ENCODE results near the gene NTMT1.
A peak's percentile ranks its signal among the peaks of the same experiment; 100 is the strongest.

NTMT1 gene

DNA sequence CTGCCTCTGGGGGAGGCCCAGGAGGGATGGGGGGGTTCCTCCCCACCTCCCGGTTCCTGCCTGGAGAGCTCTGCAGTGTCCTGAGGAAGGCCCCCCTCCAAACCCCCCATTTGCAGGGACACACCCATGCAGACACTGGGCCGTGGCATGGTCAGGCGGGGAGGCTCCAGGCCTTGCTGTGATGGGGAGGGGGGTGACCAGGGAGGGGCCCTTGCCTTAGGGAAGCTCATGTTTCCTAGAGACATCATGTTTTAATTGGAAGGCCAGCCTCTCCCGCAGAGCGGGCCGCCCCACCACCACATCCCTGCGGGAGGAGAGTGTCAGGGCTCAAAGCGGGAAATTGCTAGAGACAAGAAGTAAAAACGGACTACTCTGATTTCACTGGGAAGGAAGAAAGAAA is 51.5 kb downstream of the NTMT1 start:
- DNase-seq (no peak), ATAC-seq (replicated peaks) (no peak)
- Mint-ChIP-seq H3K9me3 (no peaks in the 10 kb centered on the region), H3K27me3 (peaks cover 61 to 84% of the 10 kb centered on the region in 2 donors), H3K4me1 (ENCODE audit: low read depth in 2 of 2) (no peaks in the 10 kb centered on the region), H3K36me3 (ENCODE audit: insufficient read depth) (no peaks in the 10 kb centered on the region), H3K4me3 (no peak overlapping the region), H3K27ac (no peak overlapping the region)

DNA sequence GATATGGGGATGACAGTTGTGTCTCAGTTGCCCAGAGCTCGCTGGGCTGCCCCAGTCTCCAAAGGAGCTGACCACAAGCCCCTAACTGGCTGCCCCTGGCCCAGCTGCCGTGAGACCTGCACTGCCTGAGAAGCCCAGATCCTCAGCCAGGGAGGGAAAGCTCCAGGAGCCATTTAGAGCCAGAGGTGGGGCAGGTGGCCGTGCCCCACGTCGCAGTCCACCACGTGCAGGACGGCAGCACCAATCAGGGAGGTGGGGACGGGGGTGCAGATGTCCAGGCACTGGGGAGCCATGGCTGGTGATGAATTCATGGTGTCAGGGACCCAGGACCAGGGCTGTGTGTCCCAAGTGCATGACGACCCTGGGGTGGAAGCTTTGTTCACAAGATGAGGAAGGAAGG is 52.9 kb downstream of the NTMT1 start:
- Mint-ChIP-seq H3K36me3 (ENCODE audit: insufficient read depth) (no peaks in the 10 kb centered on the region), H3K27ac (no peak overlapping the region), H3K4me3 (no peak overlapping the region), H3K4me1 (ENCODE audit: low read depth in 2 of 2) (no peaks in the 10 kb centered on the region), H3K27me3 (peaks cover 65 to 86% of the 10 kb centered on the region in 2 donors), H3K9me3 (no peaks in the 10 kb centered on the region)
- no peak for ATAC-seq (replicated peaks)
- no peak for DNase-seq

DNA sequence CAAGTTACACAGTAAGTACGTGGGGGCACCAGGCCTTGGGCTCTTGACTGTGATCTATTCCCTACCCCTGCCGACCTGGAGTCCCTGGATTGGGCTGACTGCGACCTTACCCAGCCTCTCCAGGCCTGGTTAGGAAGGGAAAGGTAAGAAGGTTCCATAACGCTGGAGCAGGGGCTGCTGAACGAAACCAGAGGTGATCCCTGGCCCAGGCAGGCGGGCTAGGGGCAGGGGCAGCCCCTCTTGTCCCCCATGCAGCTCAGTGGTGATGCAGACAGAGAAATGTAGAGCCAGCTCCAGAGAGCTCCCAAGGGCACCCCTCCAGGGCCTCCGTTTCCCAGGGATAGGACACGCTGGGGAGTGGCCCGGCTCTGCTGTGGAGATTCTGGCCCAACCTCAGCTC is 53.6 kb downstream of the NTMT1 start:
- Mint-ChIP-seq H3K36me3 (ENCODE audit: insufficient read depth) (no peaks in the 10 kb centered on the region), H3K4me1 (ENCODE audit: low read depth in 2 of 2) (no peaks in the 10 kb centered on the region), H3K9me3 (no peaks in the 10 kb centered on the region), H3K27ac (no peak overlapping the region), H3K27me3 (peaks cover 65 to 84% of the 10 kb centered on the region in 2 donors), H3K4me3 (no peak overlapping the region)
- no peak for DNase-seq
- no peak for ATAC-seq (replicated peaks)

DNA sequence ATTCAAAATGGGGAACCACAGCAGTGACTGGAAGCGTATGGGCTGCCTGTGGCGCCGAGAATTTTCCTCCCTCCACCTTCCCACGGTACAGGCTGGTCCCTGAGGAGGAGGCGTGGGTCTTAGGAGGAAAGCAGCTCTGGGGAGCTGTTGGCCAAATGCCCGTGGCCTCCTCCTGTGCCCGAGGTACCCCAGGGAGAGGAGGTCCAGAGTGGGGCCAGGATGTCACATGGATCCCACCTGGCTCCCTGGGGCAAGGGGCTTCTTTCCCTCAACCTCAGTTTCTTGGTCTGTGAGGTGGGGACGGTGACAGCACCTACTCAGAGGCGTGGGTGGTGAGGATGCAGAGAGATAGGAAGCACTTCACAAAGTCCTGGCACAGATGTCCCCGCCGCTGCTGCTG is 56.0 kb downstream of the NTMT1 start:
- ATAC-seq (replicated peaks) (no peak), DNase-seq (no peak)
- Mint-ChIP-seq H3K4me3 (no peak overlapping the region), H3K4me1 (ENCODE audit: low read depth in 2 of 2) (no peaks in the 10 kb centered on the region), H3K27me3 (peaks cover 51 to 68% of the 10 kb centered on the region in 2 donors), H3K9me3 (no peaks in the 10 kb centered on the region), H3K27ac (no peak overlapping the region), H3K36me3 (ENCODE audit: insufficient read depth) (no peaks in the 10 kb centered on the region)

DNA sequence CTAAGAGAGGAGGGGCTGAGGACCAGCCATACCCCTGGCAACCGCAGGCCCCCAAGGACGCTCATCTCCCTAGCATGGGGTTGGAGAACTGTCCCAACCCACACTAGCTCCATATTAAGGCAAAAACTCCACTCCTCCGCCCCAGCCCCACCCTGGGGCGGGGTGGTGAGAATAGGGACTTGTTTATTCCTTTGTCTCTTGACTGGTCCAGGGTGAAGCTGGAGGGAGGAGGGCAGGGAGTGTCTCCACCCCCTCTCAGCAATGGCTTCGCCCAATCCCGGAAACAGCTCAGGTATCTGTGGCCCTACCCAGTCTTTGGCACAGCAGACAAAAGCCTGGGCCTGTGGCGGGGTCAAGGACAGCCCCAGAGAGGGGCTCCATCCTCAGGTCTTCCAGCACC is 56.4 kb downstream of the NTMT1 start:
- H3K4me1 Mint-ChIP-seq (ENCODE audit: low read depth in 2 of 2): no peaks in the 10 kb centered on the region
- no peak overlapping the region for H3K4me3 Mint-ChIP-seq
- DNase-seq: no peak
- no peak for ATAC-seq (replicated peaks)
- no peaks in the 10 kb centered on the region for H3K36me3 Mint-ChIP-seq (ENCODE audit: insufficient read depth)
- no peak overlapping the region for H3K27ac Mint-ChIP-seq
- no peaks in the 10 kb centered on the region for H3K9me3 Mint-ChIP-seq
- peaks cover 46 to 63% of the 10 kb centered on the region in 2 donors for H3K27me3 Mint-ChIP-seq

DNA sequence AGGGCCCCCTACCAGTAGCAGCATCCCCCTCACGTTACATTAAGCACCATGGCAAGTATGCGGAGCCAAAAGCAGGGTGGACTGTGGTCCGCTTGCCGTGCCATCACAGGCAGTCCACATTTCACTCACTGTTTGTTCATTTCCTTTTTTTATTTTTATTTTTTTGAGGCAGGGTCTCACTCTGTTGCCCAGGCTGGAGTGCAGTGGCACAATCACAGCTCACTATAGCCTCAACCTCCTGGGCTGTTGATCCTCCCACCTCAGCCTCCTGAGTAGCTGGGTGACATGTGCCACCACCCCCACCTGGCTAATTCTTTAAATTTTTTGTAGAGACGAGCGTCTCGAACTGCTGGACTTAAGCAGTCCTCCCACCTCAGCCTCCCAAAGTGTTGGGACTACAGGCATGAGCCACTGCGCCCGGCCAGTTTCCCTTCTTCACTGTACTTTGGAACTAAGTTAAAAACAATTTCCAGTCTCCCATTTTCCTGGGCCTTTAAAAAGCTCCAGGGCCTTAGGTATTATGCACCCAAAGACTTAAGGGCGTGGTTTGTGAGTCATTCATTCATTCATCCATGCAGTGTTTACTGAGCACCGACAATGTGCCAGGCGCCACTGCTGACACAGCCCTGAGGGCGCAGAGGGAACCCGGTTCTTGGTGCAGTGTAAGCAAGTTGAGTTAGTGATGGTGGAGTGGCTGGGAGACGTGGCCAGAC is 59.4 kb downstream of the NTMT1 start:
- DNase-seq: no peak
- no peaks in the 10 kb centered on the region for H3K36me3 Mint-ChIP-seq (ENCODE audit: insufficient read depth)
- H3K4me1 Mint-ChIP-seq (ENCODE audit: low read depth in 2 of 2): no peaks in the 10 kb centered on the region
- H3K4me3 Mint-ChIP-seq: peak overlapping the region in 1 of 2 donors; percentile 29
- ATAC-seq (replicated peaks): no peak
- no peak overlapping the region for H3K27ac Mint-ChIP-seq
- H3K27me3 Mint-ChIP-seq: peaks cover 22 to 40% of the 10 kb centered on the region in 2 donors
- no peaks in the 10 kb centered on the region for H3K9me3 Mint-ChIP-seq
